GM13977 (cell line): ENCODE results near the gene DUSP22.

Experiments
- DNase-seq: peaks from one replicate; pipeline ENCODE4 v3.0.0; 2012; ENCODE audit warnings: low spot score
- CTCF ChIP-seq: IDR thresholded peaks from 2 replicates; pipeline ENCODE4 v1.5.1; 2012; ENCODE audit warnings: mild to moderate bottlenecking, control low read depth; ENCODE audit not compliant: insufficient read depth; ENCODE audit errors: extremely low read depth, missing control alignments
- in situ Hi-C: fragments of 300-500 bp; cut with MboI; formaldehyde crosslinking; loops from one replicate; pipeline ENCODE4 v1.12.0; 2022; ENCODE audit warnings: low sequenced_read_pairs, low pct_unique_long_range_greater_than_20kb, mixed read lengths, inconsistent platforms; ENCODE audit not compliant: unreplicated experiment

DUSP22 gene

GRCh38 chr6:352474-352873, 60.2 kb downstream of the DUSP22 start:
- no peak for DNase-seq
- TF ChIP-seq CTCF: no peak
- in situ Hi-C loops: no loop called here

DNA sequence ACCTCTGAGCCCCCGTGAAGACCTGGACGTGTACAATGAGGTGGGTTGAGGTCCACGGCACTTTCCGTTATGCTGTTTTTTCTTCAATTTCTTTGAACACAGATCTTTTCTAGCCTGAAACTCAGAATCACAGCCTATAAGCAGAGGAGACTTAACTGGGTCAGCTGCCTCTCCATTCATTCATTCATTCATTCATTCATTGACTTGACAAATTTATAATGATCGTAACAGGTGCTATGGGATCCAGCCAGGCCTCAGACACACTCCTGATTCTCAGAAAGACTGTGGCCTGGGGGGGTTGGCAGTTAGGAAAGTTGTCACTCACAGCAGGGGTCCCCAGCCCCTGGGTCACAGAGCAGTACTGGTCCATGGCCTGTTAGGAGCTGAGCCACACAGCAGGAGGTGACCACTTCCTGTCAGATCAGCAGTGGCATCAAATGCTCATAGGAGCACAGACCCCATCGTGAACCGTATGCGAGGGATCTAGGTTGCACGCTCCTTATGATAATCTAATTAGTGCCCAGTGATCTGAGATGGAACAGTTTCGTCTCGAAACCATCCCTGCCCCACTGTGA, 60.7 kb downstream of the DUSP22 start:
- DNase-seq: no peak
- TF ChIP-seq CTCF: no peak
- in situ Hi-C loops: no loop called here

GRCh38 chr6:353642-354614, 61.6 kb downstream of the DUSP22 start:
- in situ Hi-C loops: no loop called here
- no peak for DNase-seq
- no peak for TF ChIP-seq CTCF

DNA sequence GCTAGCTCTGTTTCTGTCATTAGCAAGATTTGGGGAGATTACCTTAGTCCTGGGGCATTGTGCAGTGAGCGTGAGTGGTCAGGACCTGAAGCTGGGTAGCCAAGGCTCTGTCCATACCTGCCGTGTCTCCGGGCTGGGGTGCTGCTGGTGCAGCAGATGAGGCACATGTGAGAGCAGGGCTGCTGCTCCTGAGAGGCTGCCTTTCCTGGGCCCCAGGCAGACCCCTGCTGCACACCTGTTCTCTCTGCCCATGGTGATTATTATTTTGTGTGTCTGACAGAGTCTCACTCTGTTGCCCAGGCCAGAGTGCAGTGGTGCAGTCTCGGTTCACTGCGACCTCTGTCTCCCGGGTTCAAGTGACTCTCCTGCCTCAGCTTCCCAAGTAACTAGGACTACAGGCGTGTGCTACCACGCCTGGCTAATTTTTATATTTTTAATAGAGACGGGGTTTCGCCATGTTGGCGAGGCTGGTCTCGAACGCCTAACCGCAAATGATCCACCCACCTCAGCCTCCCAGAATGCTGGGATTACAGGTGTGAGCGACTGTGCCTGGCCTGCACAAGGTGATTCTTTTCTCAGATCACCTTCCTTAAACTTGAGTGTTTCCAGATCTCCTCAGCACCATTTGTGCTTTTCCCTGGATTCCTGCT, 62.5 kb downstream of the DUSP22 start:
- TF ChIP-seq CTCF: no peak
- DNase-seq: no peak
- in situ Hi-C loops: no loop called here

GRCh38 chr6:355373-356208, 63.3 kb downstream of the DUSP22 start:
- no peak for TF ChIP-seq CTCF
- in situ Hi-C loops: no loop called here
- peak; percentile 74 for DNase-seq

GRCh38 chr6:356828-357251, 64.6 kb downstream of the DUSP22 start:
- TF ChIP-seq CTCF: no peak
- peak; percentile 92 for DNase-seq
- in situ Hi-C loops: no loop called here
